ELR (cell line): Measurements from ENCODE around the gene TRAPPC6A.
"Not testable (repeated sequence)": the region's sequence is repeated elsewhere in the genome, so short reads cannot be mapped to it uniquely, and the experiment has no call there.

ENCODE experiments used
- DNase-seq: peaks from one replicate; pipeline ENCODE4 v3.0.0-alpha.2; 2015; ENCODE audit warnings: low read depth

Gene TRAPPC6A

GRCh38 chr19:45130236-45130635, 47.8 kb downstream of the TRAPPC6A start:
- no peak for DNase-seq

DNA sequence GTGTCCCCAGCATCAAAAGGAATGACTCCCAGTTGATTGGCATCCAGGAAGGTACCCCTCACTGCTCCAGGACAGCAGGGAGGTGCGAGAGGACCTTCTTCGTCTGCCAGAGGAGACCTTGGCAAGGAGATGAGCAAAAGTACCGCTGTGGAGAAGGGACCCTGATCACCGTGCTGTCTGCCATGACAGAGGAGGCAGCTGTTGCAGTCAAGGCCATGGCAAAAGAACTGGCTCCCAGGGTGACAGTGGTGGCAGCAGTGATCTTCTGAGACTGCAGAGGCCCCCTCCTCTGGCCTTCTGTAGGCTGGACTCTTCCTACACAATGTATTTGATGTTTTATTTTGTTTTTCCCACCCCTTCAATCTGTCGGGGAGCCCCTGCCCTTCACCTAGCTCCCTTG, 49.2 kb downstream of the TRAPPC6A start:
- no peak for DNase-seq

DNA sequence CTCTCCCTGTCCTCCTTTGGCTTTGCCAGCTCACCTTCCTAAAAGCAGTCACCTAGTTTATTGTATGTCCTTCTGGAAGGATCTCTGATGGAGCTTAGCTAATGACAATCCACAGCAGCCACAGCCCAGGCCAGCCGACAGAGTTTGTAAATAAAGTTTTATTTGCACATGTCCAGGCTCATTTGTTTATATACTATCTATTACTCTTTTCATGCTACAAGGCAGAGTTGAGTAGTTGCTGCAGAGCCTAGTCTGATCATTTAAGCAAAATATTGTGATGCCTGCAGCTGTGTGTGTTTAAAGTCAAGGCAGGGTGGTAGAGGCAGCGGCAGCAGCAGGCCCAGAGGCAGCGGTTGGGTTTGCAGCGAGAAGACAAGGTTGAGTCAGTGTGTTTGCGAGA, 49.9 kb downstream of the TRAPPC6A start:
- DNase-seq = no peak

GRCh38 chr19:45126654-45127053, 51.4 kb downstream of the TRAPPC6A start:
- DNase-seq = no peak

DNA sequence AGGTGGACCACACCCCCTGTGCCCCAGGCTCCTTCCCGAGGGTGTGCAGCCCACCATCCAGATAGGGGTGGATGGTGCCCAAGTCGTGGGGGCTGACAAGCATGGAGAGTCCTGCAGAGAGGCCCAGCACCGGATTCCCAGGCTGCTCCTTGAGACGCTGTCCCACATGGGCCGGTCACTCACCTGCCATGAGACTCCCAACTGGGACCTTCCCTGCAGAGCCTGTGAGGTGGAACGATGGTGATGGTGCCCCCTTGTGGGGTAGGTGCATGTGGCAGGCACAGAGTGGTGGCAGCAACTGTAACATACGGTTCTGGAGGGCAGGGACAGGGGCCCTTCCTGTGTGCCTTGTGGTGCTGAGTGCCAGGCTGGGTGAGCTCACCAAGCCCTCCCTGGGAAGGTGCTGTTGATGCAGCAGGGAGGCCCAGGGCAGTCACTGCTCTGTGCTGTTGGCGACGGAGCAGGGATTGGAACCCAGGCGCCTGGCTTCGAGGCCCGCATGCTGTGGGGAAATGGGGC, 52.0 kb downstream of the TRAPPC6A start:
- DNase-seq = peak; percentile 67

GRCh38 chr19:45125360-45125759, 52.7 kb downstream of the TRAPPC6A start:
- no peak for DNase-seq

DNA sequence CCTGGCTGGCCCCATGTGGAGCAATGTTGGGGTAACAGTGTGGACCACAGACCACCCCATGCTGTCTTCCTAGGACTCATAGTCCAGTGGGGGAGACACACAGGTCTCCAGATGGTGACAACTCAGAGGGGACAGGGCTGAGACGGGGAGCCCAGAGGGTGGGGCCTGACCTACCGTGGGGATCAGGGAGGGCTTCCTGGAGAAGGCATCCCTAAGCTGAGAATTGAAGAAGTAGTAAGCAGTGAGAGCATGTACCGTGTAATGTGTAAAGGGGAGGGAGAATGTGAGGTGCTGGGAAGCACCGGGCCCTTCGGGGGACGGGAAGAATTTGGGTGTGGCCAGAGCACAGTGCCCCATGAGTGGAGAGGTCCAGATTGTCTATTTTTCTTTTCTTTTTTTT, 54.0 kb downstream of the TRAPPC6A start:
- DNase-seq = no peak

DNA sequence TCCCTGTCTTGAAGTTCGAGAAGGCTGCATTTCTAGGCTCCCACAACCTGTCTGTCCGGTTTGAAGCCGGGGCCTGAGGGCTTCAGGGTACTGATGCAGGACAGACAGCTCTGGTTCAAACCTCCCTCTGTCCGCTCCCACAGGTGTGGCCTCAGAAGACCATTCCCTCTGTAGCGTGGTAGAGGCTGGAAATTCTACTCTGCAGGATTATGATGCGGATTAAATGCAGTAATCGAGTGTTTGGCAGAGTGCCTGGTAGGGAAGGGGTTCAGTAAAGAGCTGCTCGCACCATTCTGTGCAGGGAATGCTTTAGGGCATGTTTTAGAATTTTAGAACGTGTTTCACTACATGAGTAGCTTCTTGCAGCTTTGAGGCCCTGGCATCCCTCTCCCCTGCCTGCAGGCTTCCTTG, 54.6 kb downstream of the TRAPPC6A start:
- no peak for DNase-seq

DNA sequence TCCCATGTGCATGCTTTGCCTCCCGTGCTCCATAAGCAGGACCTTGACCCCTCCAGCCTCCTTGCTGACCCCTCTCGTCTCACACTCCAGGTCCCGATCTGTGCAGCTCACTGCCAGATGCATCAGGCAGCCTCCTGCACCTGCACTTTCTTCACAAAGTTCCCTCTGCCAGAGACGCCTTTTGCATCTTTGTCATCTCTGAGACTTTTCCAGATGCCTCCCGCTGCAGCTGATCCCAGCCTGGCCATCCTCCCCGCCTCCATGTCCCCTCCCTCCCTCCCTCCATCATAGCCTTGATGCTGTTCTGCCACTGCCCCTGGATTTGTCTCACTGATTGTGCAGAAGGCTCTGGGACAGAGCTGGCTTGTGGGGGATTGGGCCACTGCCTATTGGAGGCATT, 55.2 kb downstream of the TRAPPC6A start:
- no peak for DNase-seq

DNA sequence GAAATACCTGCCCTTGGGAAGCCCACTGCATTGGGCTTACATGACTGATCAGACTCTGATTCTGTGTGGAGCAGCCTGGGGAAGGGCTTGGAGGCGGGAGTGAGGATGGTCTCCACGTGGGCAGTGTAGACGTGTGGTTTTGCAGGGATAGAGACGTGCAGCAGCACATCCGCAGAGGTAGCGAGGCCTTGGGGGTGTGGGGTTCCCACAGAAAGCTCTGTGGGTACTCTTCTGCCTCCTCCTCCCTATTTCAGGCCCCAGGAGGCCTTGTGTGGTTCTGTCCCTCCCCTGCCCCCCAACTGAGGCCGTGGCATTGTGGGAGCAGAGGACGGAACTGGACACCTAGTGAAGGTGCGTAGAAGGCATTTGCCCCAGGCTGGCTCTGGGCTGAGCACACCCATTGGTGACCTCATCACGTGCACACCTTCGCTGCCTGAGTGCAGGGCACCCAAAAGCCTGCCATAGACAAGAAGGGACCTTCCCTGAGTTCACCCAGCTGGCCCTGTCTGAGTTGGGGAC, 56.2 kb downstream of the TRAPPC6A start:
- DNase-seq = no peak

GRCh38 chr19:45119582-45119981, 58.5 kb downstream of the TRAPPC6A start:
- DNase-seq = no peak

- DNase-seq = not testable (repeated sequence)
These were observed 59.3 kb downstream of the TRAPPC6A start for GRCh38 chr19:45118591-45119355.

DNA sequence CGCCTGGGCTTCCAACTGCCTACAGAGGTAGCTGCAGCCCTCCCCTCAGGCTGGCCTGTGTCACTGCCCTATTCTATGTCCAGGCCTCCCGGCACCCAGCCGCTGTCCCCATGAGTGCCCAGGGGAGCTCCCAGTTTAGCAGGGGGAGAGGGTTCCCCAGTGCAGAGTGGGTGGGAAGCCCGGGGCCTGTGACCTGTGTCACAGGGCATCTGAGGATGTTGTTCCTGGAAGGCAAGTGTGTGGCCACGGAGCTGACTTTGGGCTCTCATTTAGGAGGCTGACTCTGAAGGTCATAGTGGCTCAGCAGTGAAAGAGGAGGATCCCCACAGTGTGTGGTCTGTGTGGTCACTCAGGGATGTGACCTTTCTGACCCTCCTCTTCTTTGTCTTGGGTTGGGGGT, 59.9 kb downstream of the TRAPPC6A start:
- no peak for DNase-seq

DNA sequence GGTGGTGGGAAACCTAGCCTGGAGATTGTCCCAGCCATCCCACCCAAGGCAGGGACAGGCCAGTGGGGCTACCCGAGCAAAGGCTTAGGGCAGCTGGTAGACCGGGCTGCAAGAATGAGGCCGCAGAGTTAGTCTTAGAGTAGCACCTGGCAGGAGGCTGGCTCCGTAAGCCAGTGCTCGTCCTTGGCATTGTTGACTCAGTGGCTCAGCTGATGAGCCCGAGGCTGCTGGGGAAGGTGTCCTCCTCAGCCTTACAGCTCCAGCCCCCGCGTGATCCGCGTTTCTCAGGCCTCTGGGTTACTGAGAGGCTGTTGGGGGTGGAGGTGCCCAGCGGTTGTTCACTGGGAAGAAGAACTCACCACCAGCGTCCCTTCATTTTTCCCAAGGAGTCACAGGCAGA, 60.4 kb downstream of the TRAPPC6A start:
- DNase-seq = no peak

DNA sequence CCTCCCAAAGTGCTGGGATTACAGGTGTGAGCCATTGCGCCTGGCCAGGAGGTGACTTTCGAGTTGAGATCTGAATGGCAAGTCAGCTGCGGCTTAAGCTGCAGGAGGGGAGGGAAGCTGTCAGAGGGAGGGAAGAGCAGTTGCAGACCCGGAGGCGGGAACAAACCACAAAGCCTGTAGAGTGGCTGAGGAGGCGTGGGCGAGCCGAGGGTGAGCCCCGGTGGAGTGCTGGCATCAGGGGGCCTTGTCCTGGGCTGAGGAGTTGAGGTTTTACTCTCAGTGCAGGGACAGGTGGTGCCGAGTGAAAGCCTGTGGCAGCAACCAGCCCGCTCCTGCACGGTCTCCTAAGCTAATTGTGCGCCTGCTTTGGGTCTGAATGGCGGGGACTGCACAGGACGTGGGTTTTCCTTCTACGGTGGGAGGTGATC, 60.9 kb downstream of the TRAPPC6A start:
- no peak for DNase-seq

- DNase-seq = no peak
These were observed 62.0 kb downstream of the TRAPPC6A start for GRCh38 chr19:45115809-45116615.

- DNase-seq = no peak
These were observed 63.9 kb downstream of the TRAPPC6A start for GRCh38 chr19:45114116-45114515.

DNA sequence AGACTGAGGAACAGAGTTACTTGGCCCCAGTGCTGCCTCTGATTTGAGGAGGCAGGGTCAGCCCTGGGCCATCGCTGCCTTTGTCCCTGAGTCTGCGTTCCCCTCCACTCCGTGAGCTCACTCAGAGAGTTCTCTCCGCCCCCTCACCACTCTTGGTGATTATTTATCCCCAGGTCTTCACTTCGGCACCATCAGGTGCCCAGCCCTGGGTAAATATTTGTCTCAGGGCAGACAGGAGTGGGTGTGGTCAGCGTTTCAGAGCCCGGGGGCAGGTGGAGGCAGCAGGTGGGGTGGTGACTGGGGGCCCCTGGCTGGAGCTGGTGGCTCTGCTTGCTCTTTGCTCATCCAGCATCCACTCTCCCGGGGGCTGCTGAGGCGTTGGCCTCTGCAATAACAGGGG, 64.4 kb downstream of the TRAPPC6A start:
- DNase-seq = no peak
